Neural cell (in vitro differentiated cells): ENCODE data around the gene SLC35B4. TPM values are rescaled to one million over a fixed set of nuclear protein-coding genes. Genes with fewer than 3 reads are reported as not detected.
"Not testable (repeated sequence)": the region's sequence is repeated elsewhere in the genome, so short reads cannot be mapped to it uniquely, and the experiment has no call there.

Experiments
- H2AFZ ChIP-seq: fragments of 200-600, 300-800 bp; sonication (generic), shearing (Covaris generic); 2 replicates; pipeline ENCODE4 v1.6.0; 2014; ENCODE audit warnings: low read depth, mild to moderate bottlenecking, antibody characterized with exemption, low read length, moderate library complexity
- H3F3A ChIP-seq: fragments of 200-600 bp; shearing (Covaris generic); 2 replicates; pipeline ENCODE4 v1.6.1; 2016; ENCODE audit warnings: mild to moderate bottlenecking, moderate library complexity, mixed read lengths, antibody characterized with exemption, low read length; ENCODE audit not compliant: insufficient read depth, poor library complexity, severe bottlenecking
- H3K27ac ChIP-seq: fragments of 200-600, 300-800 bp; sonication (generic), shearing (Covaris generic); 2 replicates; pipeline ENCODE4 v1.5.1; 2014; ENCODE audit warnings: mild to moderate bottlenecking, low read length, moderate library complexity
- H3K27me3 ChIP-seq: fragments of 300-800, 200-600 bp; sonication (generic), shearing (Covaris generic); 2 replicates; pipeline ENCODE4 v1.6.0; 2014; ENCODE audit warnings: mild to moderate bottlenecking, low read depth, low read length, moderate library complexity; ENCODE audit not compliant: insufficient read depth
- H3K36me3 ChIP-seq: fragments of 300-800, 200-600 bp; sonication (generic), shearing (Covaris generic); 2 replicates; pipeline ENCODE4 v1.5.1; 2014; ENCODE audit warnings: mild to moderate bottlenecking, antibody characterized with exemption, low read length, moderate library complexity; ENCODE audit not compliant: insufficient read depth
- H3K4me2 ChIP-seq: fragments of 300-800, 200-600 bp; sonication (generic), shearing (Covaris generic); 2 replicates; pipeline ENCODE4 v1.6.0; 2014; ENCODE audit warnings: mild to moderate bottlenecking, low read length
- H3K4me3 ChIP-seq: fragments of 300-800, 200-600 bp; sonication (generic), shearing (Covaris generic); 2 replicates; pipeline ENCODE4 v1.5.1; 2014; ENCODE audit warnings: mild to moderate bottlenecking, low read length, moderate library complexity
- H3K79me2 ChIP-seq: fragments of 200-600 bp; shearing (Covaris generic); replicated peaks from 2 replicates; pipeline ENCODE4 v1.6.0; 2014; ENCODE audit warnings: mild to moderate bottlenecking, low read length, moderate library complexity; ENCODE audit not compliant: insufficient read depth
- H3K9ac ChIP-seq: fragments of 300-800, 200-600 bp; sonication (generic), shearing (Covaris generic); 2 replicates; pipeline ENCODE4 v1.6.1; 2016; ENCODE audit warnings: mild to moderate bottlenecking, low read length, mixed read lengths
- H3K9me2 ChIP-seq: fragments of 200-600 bp; shearing (Covaris generic); 2 replicates; pipeline ENCODE4 v1.6.1; 2016; ENCODE audit warnings: mild to moderate bottlenecking, low read length, mixed read lengths; ENCODE audit not compliant: insufficient read depth
- H3K9me3 ChIP-seq: fragments of 200-600, 300-800 bp; sonication (generic), shearing (Covaris generic); 2 replicates; pipeline ENCODE4 v1.6.1; 2016; ENCODE audit warnings: mild to moderate bottlenecking, mixed run types, low read length, moderate library complexity, mixed read lengths
- H4K20me1 ChIP-seq: fragments of 200-600 bp; shearing (Covaris generic); 2 replicates; pipeline ENCODE4 v1.6.1; 2016; ENCODE audit warnings: mild to moderate bottlenecking, mixed run types; ENCODE audit not compliant: insufficient read depth
- CTCF ChIP-seq: fragments of 450-650 bp; IDR thresholded peaks from 2 replicates; pipeline ENCODE4 v1.5.1; 2014; ENCODE audit warnings: antibody characterized with exemption, mild to moderate bottlenecking, moderate library complexity; ENCODE audit not compliant: poor library complexity, severe bottlenecking
- EP300 ChIP-seq: fragments of 450-650 bp; conservative IDR thresholded peaks from 2 replicates; pipeline ENCODE4 v1.6.1; 2014; ENCODE audit warnings: antibody characterized with exemption, mild to moderate bottlenecking, moderate library complexity; ENCODE audit not compliant: poor library complexity, severe bottlenecking
- EZH2 ChIP-seq: fragments of 200-600, 300-800 bp; shearing (Covaris generic), sonication (generic); IDR thresholded peaks from 2 replicates; pipeline ENCODE4 v1.6.1; 2014; ENCODE audit warnings: antibody characterized with exemption, low read length, borderline replicate concordance, mild to moderate bottlenecking; ENCODE audit not compliant: insufficient read depth, poor library complexity, severe bottlenecking
- MXI1 ChIP-seq: fragments of 450-650 bp; conservative IDR thresholded peaks from 2 replicates; pipeline ENCODE4 v1.6.1; 2014; ENCODE audit warnings: antibody characterized with exemption, mild to moderate bottlenecking; ENCODE audit not compliant: poor library complexity, severe bottlenecking
- POLR2AphosphoS5 ChIP-seq: IDR thresholded peaks from 2 replicates; pipeline ENCODE4 v1.6.1; 2012
- RAD21 ChIP-seq: fragments of 450-650 bp; conservative IDR thresholded peaks from 2 replicates; pipeline ENCODE4 v1.6.1; 2014; ENCODE audit warnings: antibody characterized with exemption, mild to moderate bottlenecking, moderate library complexity
- REST ChIP-seq: IDR thresholded peaks from 2 replicates; pipeline ENCODE4 v1.6.1; 2012; ENCODE audit warnings: borderline replicate concordance
- SMC3 ChIP-seq: fragments of 450-650 bp; conservative IDR thresholded peaks from 2 replicates; pipeline ENCODE4 v1.6.1; 2014; ENCODE audit warnings: antibody characterized with exemption, mild to moderate bottlenecking, moderate library complexity; ENCODE audit not compliant: poor library complexity
- TAF1 ChIP-seq: IDR thresholded peaks from 2 replicates; pipeline ENCODE4 v1.6.1; 2012; ENCODE audit warnings: low read depth
- polyA plus RNA-seq: library from polyadenylated mRNA; depleted of rRNA; stranded (reverse); fragments of >200 nt; gene quantifications from 2 replicates; pipeline ENCODE4 v1.2.3, GENCODE V29; 2014

The SLC35B4 gene
- polyA plus RNA-seq, 1 donor from 2014 or later: 30.1 TPM

- Histone ChIP-seq H3K9ac (no peak overlapping the region), H3K4me2 (no peak overlapping the region), H3K36me3 (no peaks in the 10 kb centered on the region), H3K27ac (no peak overlapping the region), H3K9me2 (no peaks in the 10 kb centered on the region), H2AFZ (no peak overlapping the region), H3K79me2 (no peaks in the 10 kb centered on the region), H3K9me3 (no peaks in the 10 kb centered on the region), H3F3A (no peaks in the 10 kb centered on the region), H3K27me3 (no peaks in the 10 kb centered on the region), H4K20me1 (no peaks in the 10 kb centered on the region), H3K4me3 (no peak overlapping the region)
- no peak for TF ChIP-seq CTCF
Measured at GRCh38 chr7:134298902-134299683, 17.6 kb downstream of the SLC35B4 start.

GRCh38 chr7:134297489-134297888 is 19.2 kb downstream of the SLC35B4 start:
- Histone ChIP-seq H3K79me2 (no peaks in the 10 kb centered on the region), H3K9ac (no peak overlapping the region), H4K20me1 (no peaks in the 10 kb centered on the region), H3K9me3 (no peaks in the 10 kb centered on the region), H3K9me2 (no peaks in the 10 kb centered on the region), H3K4me2 (no peak overlapping the region), H3K27ac (no peak overlapping the region), H3K36me3 (no peaks in the 10 kb centered on the region), H3K27me3 (no peaks in the 10 kb centered on the region), H2AFZ (no peak overlapping the region), H3F3A (no peaks in the 10 kb centered on the region), H3K4me3 (no peak overlapping the region)
- no peak for TF ChIP-seq CTCF
- TF ChIP-seq EZH2: no peak
- TF ChIP-seq TAF1: no peak
- TF ChIP-seq POLR2AphosphoS5: no peak
- no peak for TF ChIP-seq RAD21
- no peak for TF ChIP-seq EP300
- no peak for TF ChIP-seq SMC3
- TF ChIP-seq MXI1: no peak
- TF ChIP-seq REST: no peak

GRCh38 chr7:134295982-134296381 is 20.7 kb downstream of the SLC35B4 start:
- not testable (repeated sequence) for H3K9me2 ChIP-seq, H3K4me3 ChIP-seq, H3K27me3 ChIP-seq, H3K9ac ChIP-seq, H3F3A ChIP-seq, H3K4me2 ChIP-seq, H2AFZ ChIP-seq, H3K79me2 ChIP-seq, H3K27ac ChIP-seq, H3K9me3 ChIP-seq, H4K20me1 ChIP-seq, H3K36me3 ChIP-seq
